ENCODE results near the gene KAZN.

Gene KAZN

GRCh38 chr1:14697353-14697752, 98.9 kb downstream of the KAZN start:
- H3K9ac ChIP-seq (ENCODE audit: low read length) = no peak overlapping the region
- no peaks in the 10 kb centered on the region for H3K9me3 ChIP-seq (ENCODE audit: control insufficient read depth, low read length)
- peaks cover 10% of the 10 kb centered on the region for H3K4me1 ChIP-seq (ENCODE audit: control insufficient read depth, insufficient read depth, low read length)
- no peak for DNase-seq (ENCODE audit: low read depth)
- H3K36me3 ChIP-seq (ENCODE audit: control insufficient read depth, insufficient read depth, low read length, severe bottlenecking) = no peaks in the 10 kb centered on the region
- no peak overlapping the region for H3K4me3 ChIP-seq (ENCODE audit: low read length)
- peaks cover 18% of the 10 kb centered on the region for H3K27me3 ChIP-seq (replicated peaks; ENCODE audit: control insufficient read depth, insufficient read depth, low read length)

GRCh38 chr1:14698314-14698713, 99.8 kb downstream of the KAZN start:
- Histone ChIP-seq H3K9me3 (ENCODE audit: control insufficient read depth, low read length) (no peaks in the 10 kb centered on the region), H3K4me1 (ENCODE audit: control insufficient read depth, insufficient read depth, low read length) (peaks cover 10% of the 10 kb centered on the region), H3K9ac (ENCODE audit: low read length) (no peak overlapping the region), H3K36me3 (ENCODE audit: control insufficient read depth, insufficient read depth, low read length, severe bottlenecking) (no peaks in the 10 kb centered on the region), H3K27me3 (replicated peaks; ENCODE audit: control insufficient read depth, insufficient read depth, low read length) (peaks cover 12% of the 10 kb centered on the region), H3K4me3 (ENCODE audit: low read length) (no peak overlapping the region)
- no peak for DNase-seq (ENCODE audit: low read depth)

GRCh38 chr1:14699620-14700019, 101.1 kb downstream of the KAZN start:
- DNase-seq (ENCODE audit: low read depth) = no peak
- no peak overlapping the region for H3K4me3 ChIP-seq (ENCODE audit: low read length)
- no peaks in the 10 kb centered on the region for H3K36me3 ChIP-seq (ENCODE audit: control insufficient read depth, insufficient read depth, low read length, severe bottlenecking)
- H3K27me3 ChIP-seq (replicated peaks; ENCODE audit: control insufficient read depth, insufficient read depth, low read length) = peaks cover 6% of the 10 kb centered on the region
- no peaks in the 10 kb centered on the region for H3K9me3 ChIP-seq (ENCODE audit: control insufficient read depth, low read length)
- H3K9ac ChIP-seq (ENCODE audit: low read length) = no peak overlapping the region
- peaks cover 10% of the 10 kb centered on the region for H3K4me1 ChIP-seq (ENCODE audit: control insufficient read depth, insufficient read depth, low read length)

GRCh38 chr1:14704846-14705245, 106.4 kb downstream of the KAZN start:
- Histone ChIP-seq H3K4me1 (ENCODE audit: control insufficient read depth, insufficient read depth, low read length) (peaks cover 10% of the 10 kb centered on the region), H3K27me3 (replicated peaks; ENCODE audit: control insufficient read depth, insufficient read depth, low read length) (no peaks in the 10 kb centered on the region), H3K9me3 (ENCODE audit: control insufficient read depth, low read length) (peaks cover 4% of the 10 kb centered on the region), H3K4me3 (ENCODE audit: low read length) (no peak overlapping the region), H3K36me3 (ENCODE audit: control insufficient read depth, insufficient read depth, low read length, severe bottlenecking) (no peaks in the 10 kb centered on the region), H3K9ac (ENCODE audit: low read length) (no peak overlapping the region)
- DNase-seq (ENCODE audit: low read depth) = no peak

GRCh38 chr1:14705824-14706223, 107.3 kb downstream of the KAZN start:
- H3K4me1 ChIP-seq (ENCODE audit: control insufficient read depth, insufficient read depth, low read length) = peaks cover 1% of the 10 kb centered on the region
- H3K4me3 ChIP-seq (ENCODE audit: low read length) = no peak overlapping the region
- DNase-seq (ENCODE audit: low read depth) = no peak
- H3K27me3 ChIP-seq (replicated peaks; ENCODE audit: control insufficient read depth, insufficient read depth, low read length) = no peaks in the 10 kb centered on the region
- peaks cover 4% of the 10 kb centered on the region for H3K9me3 ChIP-seq (ENCODE audit: control insufficient read depth, low read length)
- no peak overlapping the region for H3K9ac ChIP-seq (ENCODE audit: low read length)
- H3K36me3 ChIP-seq (ENCODE audit: control insufficient read depth, insufficient read depth, low read length, severe bottlenecking) = no peaks in the 10 kb centered on the region

- Histone ChIP-seq H3K4me1 (ENCODE audit: control insufficient read depth, insufficient read depth, low read length) (no peaks in the 10 kb centered on the region), H3K9me3 (ENCODE audit: control insufficient read depth, low read length) (peaks cover 4% of the 10 kb centered on the region), H3K4me3 (ENCODE audit: low read length) (no peak overlapping the region), H3K36me3 (ENCODE audit: control insufficient read depth, insufficient read depth, low read length, severe bottlenecking) (no peaks in the 10 kb centered on the region), H3K27me3 (replicated peaks; ENCODE audit: control insufficient read depth, insufficient read depth, low read length) (no peaks in the 10 kb centered on the region), H3K9ac (ENCODE audit: low read length) (no peak overlapping the region)
- DNase-seq (ENCODE audit: low read depth) = no peak
These were observed 108.1 kb downstream of the KAZN start for GRCh38 chr1:14706631-14707030.

- Histone ChIP-seq H3K27me3 (replicated peaks; ENCODE audit: control insufficient read depth, insufficient read depth, low read length) (no peaks in the 10 kb centered on the region), H3K4me3 (ENCODE audit: low read length) (no peak overlapping the region), H3K36me3 (ENCODE audit: control insufficient read depth, insufficient read depth, low read length, severe bottlenecking) (no peaks in the 10 kb centered on the region), H3K9ac (ENCODE audit: low read length) (no peak overlapping the region), H3K9me3 (ENCODE audit: control insufficient read depth, low read length) (peaks cover 4% of the 10 kb centered on the region), H3K4me1 (ENCODE audit: control insufficient read depth, insufficient read depth, low read length) (peaks cover 7% of the 10 kb centered on the region)
- DNase-seq (ENCODE audit: low read depth) = peak; percentile 6
These were observed 109.3 kb downstream of the KAZN start for GRCh38 chr1:14707531-14708445.

- Histone ChIP-seq H3K4me1 (ENCODE audit: control insufficient read depth, insufficient read depth, low read length) (peaks cover 7% of the 10 kb centered on the region), H3K36me3 (ENCODE audit: control insufficient read depth, insufficient read depth, low read length, severe bottlenecking) (no peaks in the 10 kb centered on the region), H3K4me3 (ENCODE audit: low read length) (no peak overlapping the region), H3K27me3 (replicated peaks; ENCODE audit: control insufficient read depth, insufficient read depth, low read length) (no peaks in the 10 kb centered on the region), H3K9me3 (ENCODE audit: control insufficient read depth, low read length) (peaks cover 4% of the 10 kb centered on the region), H3K9ac (ENCODE audit: low read length) (no peak overlapping the region)
- DNase-seq (ENCODE audit: low read depth) = no peak
These were observed 111.8 kb downstream of the KAZN start for GRCh38 chr1:14710331-14710730.

- Histone ChIP-seq H3K27me3 (replicated peaks; ENCODE audit: control insufficient read depth, insufficient read depth, low read length) (no peaks in the 10 kb centered on the region), H3K4me1 (ENCODE audit: control insufficient read depth, insufficient read depth, low read length) (peaks cover 7% of the 10 kb centered on the region), H3K9ac (ENCODE audit: low read length) (no peak overlapping the region), H3K36me3 (ENCODE audit: control insufficient read depth, insufficient read depth, low read length, severe bottlenecking) (no peaks in the 10 kb centered on the region), H3K9me3 (ENCODE audit: control insufficient read depth, low read length) (peaks cover 15% of the 10 kb centered on the region), H3K4me3 (ENCODE audit: low read length) (no peak overlapping the region)
- DNase-seq (ENCODE audit: low read depth) = no peak
These were observed 113.7 kb downstream of the KAZN start for GRCh38 chr1:14712136-14712535.

- Histone ChIP-seq H3K9me3 (ENCODE audit: control insufficient read depth, low read length) (peaks cover 18% of the 10 kb centered on the region), H3K36me3 (ENCODE audit: control insufficient read depth, insufficient read depth, low read length, severe bottlenecking) (no peaks in the 10 kb centered on the region), H3K4me1 (ENCODE audit: control insufficient read depth, insufficient read depth, low read length) (peaks cover 7% of the 10 kb centered on the region), H3K27me3 (replicated peaks; ENCODE audit: control insufficient read depth, insufficient read depth, low read length) (no peaks in the 10 kb centered on the region), H3K4me3 (ENCODE audit: low read length) (no peak overlapping the region), H3K9ac (ENCODE audit: low read length) (no peak overlapping the region)
- DNase-seq (ENCODE audit: low read depth) = no peak
These were observed 114.6 kb downstream of the KAZN start for GRCh38 chr1:14713077-14713476.

GRCh38 chr1:14715266-14715665, 116.8 kb downstream of the KAZN start:
- no peak for DNase-seq (ENCODE audit: low read depth)
- Histone ChIP-seq H3K27me3 (replicated peaks; ENCODE audit: control insufficient read depth, insufficient read depth, low read length) (no peaks in the 10 kb centered on the region), H3K4me3 (ENCODE audit: low read length) (no peak overlapping the region), H3K4me1 (ENCODE audit: control insufficient read depth, insufficient read depth, low read length) (peaks cover 7% of the 10 kb centered on the region), H3K36me3 (ENCODE audit: control insufficient read depth, insufficient read depth, low read length, severe bottlenecking) (peaks cover 3% of the 10 kb centered on the region), H3K9me3 (ENCODE audit: control insufficient read depth, low read length) (peaks cover 18% of the 10 kb centered on the region), H3K9ac (ENCODE audit: low read length) (no peak overlapping the region)

All from adipocyte (in vitro differentiated cells).